ENCODE results near the gene ZFP57. TPM values are rescaled to one million over a fixed set of nuclear protein-coding genes. Genes with fewer than 3 reads are reported as not detected.
A peak's percentile ranks its signal among the peaks of the same experiment; 100 is the strongest.

The ZFP57 gene
- total and polyA plus RNA-seq, 2 experiments from 2014 or later = 0.59 to 0.84 TPM

DNA sequence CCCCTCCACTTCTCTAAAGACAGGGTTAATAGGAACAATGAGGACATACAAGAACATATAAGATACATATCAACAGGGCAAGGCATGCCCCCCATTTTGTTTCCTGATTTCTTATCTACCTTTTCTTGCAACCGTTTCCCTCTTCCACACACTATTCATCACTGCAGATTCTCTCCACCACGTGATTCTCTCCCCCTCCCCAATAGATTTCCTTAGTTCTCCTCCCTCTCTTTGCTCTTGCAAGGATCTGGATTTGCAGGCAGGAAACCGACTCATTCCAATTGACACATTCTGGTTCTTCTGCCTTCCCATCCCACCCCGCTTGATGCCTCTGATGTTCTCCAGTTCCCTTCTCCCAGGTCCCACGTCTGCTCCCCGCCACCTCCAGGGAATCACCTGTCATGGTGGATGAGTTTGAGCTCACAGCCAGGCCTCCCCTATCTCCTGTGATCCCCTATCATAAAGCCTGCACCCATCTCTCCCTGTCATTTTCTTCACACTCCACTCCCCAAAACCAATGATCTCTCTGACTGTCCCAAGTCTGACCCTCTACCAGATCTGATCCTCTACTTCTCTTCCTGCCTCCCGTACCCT, 55.5 kb downstream of the ZFP57 start:
- Histone ChIP-seq H3F3A (replicated peaks; ENCODE audit: low read depth) (peaks cover 43% of the 10 kb centered on the region), H3K4me2 (peak overlapping the region; percentile 98), H3K27ac (ENCODE audit: low read depth) (peak overlapping the region; percentile 86), H3K4me3 (peak overlapping the region; percentile 96), H3K9me2 (ENCODE audit: insufficient read depth) (no peaks in the 10 kb centered on the region), H3K79me2 (replicated peaks; ENCODE audit: insufficient read depth) (peaks cover 80% of the 10 kb centered on the region), H4K20me1 (replicated peaks; ENCODE audit: insufficient read depth) (peaks cover 21% of the 10 kb centered on the region), H3K27me3 (ENCODE audit: insufficient read depth) (no peaks in the 10 kb centered on the region), H3K4me1 (ENCODE audit: insufficient read depth) (peaks cover 69% of the 10 kb centered on the region), H2AFZ (no peak overlapping the region), H3K36me3 (ENCODE audit: insufficient read depth) (peaks cover 30% of the 10 kb centered on the region)
- no peak for ATAC-seq
- Mint-ChIP-seq H3K4me3 (peak overlapping the region; percentile 86), H3K36me3 (ENCODE audit: low read depth) (peaks cover 60% of the 10 kb centered on the region), H3K27me3 (ENCODE audit: insufficient read depth, low read depth, poor library complexity) (peaks cover 40% of the 10 kb centered on the region), H3K9me3 (no peaks in the 10 kb centered on the region), H3K4me1 (peaks cover 79% of the 10 kb centered on the region), H3K27ac (peak overlapping the region; percentile 47; the same call in 1 of the 2 replicates)
- TF ChIP-seq, protein P1, sequence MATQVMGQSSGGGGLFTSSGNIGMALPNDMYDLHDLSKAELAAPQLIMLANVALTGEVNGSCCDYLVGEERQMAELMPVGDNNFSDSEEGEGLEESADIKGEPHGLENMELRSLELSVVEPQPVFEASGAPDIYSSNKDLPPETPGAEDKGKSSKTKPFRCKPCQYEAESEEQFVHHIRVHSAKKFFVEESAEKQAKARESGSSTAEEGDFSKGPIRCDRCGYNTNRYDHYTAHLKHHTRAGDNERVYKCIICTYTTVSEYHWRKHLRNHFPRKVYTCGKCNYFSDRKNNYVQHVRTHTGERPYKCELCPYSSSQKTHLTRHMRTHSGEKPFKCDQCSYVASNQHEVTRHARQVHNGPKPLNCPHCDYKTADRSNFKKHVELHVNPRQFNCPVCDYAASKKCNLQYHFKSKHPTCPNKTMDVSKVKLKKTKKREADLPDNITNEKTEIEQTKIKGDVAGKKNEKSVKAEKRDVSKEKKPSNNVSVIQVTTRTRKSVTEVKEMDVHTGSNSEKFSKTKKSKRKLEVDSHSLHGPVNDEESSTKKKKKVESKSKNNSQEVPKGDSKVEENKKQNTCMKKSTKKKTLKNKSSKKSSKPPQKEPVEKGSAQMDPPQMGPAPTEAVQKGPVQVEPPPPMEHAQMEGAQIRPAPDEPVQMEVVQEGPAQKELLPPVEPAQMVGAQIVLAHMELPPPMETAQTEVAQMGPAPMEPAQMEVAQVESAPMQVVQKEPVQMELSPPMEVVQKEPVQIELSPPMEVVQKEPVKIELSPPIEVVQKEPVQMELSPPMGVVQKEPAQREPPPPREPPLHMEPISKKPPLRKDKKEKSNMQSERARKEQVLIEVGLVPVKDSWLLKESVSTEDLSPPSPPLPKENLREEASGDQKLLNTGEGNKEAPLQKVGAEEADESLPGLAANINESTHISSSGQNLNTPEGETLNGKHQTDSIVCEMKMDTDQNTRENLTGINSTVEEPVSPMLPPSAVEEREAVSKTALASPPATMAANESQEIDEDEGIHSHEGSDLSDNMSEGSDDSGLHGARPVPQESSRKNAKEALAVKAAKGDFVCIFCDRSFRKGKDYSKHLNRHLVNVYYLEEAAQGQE (IDR thresholded peaks at IDR 0.05; ENCODE audit: unreplicated experiment) = no peak
- no peak for TF ChIP-seq CREB1 (CRISPR knock-in tag; IDR thresholded peaks at IDR 0.05; ENCODE audit: low read depth)
- TF ChIP-seq STAT1 (IDR thresholded peaks at IDR 0.05; ENCODE audit: unreplicated experiment) = no peak
- TF ChIP-seq EZH2phosphoT487 (IDR thresholded peaks at IDR 0.05; ENCODE audit: unreplicated experiment) = no peak
- no peak for TF ChIP-seq EZH2 (IDR thresholded peaks at IDR 0.05; ENCODE audit: low read depth, unreplicated experiment)
- TF ChIP-seq, protein P2, sequence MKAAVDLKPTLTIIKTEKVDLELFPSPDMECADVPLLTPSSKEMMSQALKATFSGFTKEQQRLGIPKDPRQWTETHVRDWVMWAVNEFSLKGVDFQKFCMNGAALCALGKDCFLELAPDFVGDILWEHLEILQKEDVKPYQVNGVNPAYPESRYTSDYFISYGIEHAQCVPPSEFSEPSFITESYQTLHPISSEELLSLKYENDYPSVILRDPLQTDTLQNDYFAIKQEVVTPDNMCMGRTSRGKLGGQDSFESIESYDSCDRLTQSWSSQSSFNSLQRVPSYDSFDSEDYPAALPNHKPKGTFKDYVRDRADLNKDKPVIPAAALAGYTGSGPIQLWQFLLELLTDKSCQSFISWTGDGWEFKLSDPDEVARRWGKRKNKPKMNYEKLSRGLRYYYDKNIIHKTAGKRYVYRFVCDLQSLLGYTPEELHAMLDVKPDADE (IDR thresholded peaks at IDR 0.05) = no peak
- TF ChIP-seq JUNB (IDR thresholded peaks at IDR 0.05; ENCODE audit: unreplicated experiment) = no peak
- TF ChIP-seq, protein P3, sequence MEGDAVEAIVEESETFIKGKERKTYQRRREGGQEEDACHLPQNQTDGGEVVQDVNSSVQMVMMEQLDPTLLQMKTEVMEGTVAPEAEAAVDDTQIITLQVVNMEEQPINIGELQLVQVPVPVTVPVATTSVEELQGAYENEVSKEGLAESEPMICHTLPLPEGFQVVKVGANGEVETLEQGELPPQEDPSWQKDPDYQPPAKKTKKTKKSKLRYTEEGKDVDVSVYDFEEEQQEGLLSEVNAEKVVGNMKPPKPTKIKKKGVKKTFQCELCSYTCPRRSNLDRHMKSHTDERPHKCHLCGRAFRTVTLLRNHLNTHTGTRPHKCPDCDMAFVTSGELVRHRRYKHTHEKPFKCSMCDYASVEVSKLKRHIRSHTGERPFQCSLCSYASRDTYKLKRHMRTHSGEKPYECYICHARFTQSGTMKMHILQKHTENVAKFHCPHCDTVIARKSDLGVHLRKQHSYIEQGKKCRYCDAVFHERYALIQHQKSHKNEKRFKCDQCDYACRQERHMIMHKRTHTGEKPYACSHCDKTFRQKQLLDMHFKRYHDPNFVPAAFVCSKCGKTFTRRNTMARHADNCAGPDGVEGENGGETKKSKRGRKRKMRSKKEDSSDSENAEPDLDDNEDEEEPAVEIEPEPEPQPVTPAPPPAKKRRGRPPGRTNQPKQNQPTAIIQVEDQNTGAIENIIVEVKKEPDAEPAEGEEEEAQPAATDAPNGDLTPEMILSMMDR (conservative IDR thresholded peaks at IDR 0.05; ENCODE audit: low read depth in 2 of 2) = no peak
- DNase-seq (ENCODE audit: low spot score) = no peak

Measured in GM23338 (cell line).